Endothelial cell of umbilical vein (primary cell): Measurements from ENCODE around the gene NEK8.
A peak's percentile ranks its signal among the peaks of the same experiment; 100 is the strongest.

ENCODE experiments used
- EZH2 ChIP-seq: IDR thresholded peaks from 2 replicates; pipeline ENCODE4 v1.6.1; 2012; ENCODE audit warnings: borderline replicate concordance, low read depth, mild to moderate bottlenecking, moderate library complexity, low read length, inconsistent platforms; ENCODE audit not compliant: severe bottlenecking
- FOS ChIP-seq: IDR thresholded peaks from 2 replicates; pipeline ENCODE4 v1.6.1; 2011; ENCODE audit warnings: mild to moderate bottlenecking, low read length, moderate library complexity, borderline replicate concordance; ENCODE audit not compliant: insufficient read depth
- GATA2 ChIP-seq: IDR thresholded peaks from 2 replicates; pipeline ENCODE4 v1.7.0; 2011; ENCODE audit warnings: low read depth, mild to moderate bottlenecking, moderate library complexity, mixed read lengths, low read length; ENCODE audit not compliant: insufficient read length, insufficient read depth
- JUN ChIP-seq: IDR thresholded peaks from 2 replicates; pipeline ENCODE4 v1.6.1; 2011; ENCODE audit warnings: borderline replicate concordance, low read depth; ENCODE audit not compliant: insufficient read length, insufficient read depth
- MYC ChIP-seq: IDR thresholded peaks from one replicate; pipeline ENCODE4 v1.6.1; 2011; ENCODE audit warnings: mild to moderate bottlenecking, low read depth, low read length
- POLR2A ChIP-seq: IDR thresholded peaks from 2 replicates; pipeline ENCODE4 v1.6.1; 2012; ENCODE audit warnings: low read depth, mild to moderate bottlenecking, control low read depth, low read length
- POLR2AphosphoS5 ChIP-seq: IDR thresholded peaks from 2 replicates; pipeline ENCODE4 v1.6.1; 2012; ENCODE audit warnings: low read depth, mild to moderate bottlenecking, control low read depth, low read length, moderate library complexity; ENCODE audit not compliant: insufficient read depth
- TF ChIP-seq, protein P1 (sequence below), 2 donors: IDR thresholded peaks; 1 replicate in 1 of 2; 2 replicates in 1 of 2; pipeline ENCODE4 v1.5.1; 2011; ENCODE audit warnings: low read length in 2 of 2, mild to moderate bottlenecking in 2 of 2, moderate library complexity in 2 of 2, control low read depth in 1 of 2, inconsistent platforms in 1 of 2, low read depth in 1 of 2; ENCODE audit not compliant: insufficient read depth in 1 of 2; ENCODE audit errors: extremely low read depth in 1 of 2
- TF ChIP-seq, protein P2 (sequence below): IDR thresholded peaks from 2 replicates; pipeline ENCODE4 v1.6.1; 2011; ENCODE audit not compliant: insufficient read depth, insufficient read length

DNA sequence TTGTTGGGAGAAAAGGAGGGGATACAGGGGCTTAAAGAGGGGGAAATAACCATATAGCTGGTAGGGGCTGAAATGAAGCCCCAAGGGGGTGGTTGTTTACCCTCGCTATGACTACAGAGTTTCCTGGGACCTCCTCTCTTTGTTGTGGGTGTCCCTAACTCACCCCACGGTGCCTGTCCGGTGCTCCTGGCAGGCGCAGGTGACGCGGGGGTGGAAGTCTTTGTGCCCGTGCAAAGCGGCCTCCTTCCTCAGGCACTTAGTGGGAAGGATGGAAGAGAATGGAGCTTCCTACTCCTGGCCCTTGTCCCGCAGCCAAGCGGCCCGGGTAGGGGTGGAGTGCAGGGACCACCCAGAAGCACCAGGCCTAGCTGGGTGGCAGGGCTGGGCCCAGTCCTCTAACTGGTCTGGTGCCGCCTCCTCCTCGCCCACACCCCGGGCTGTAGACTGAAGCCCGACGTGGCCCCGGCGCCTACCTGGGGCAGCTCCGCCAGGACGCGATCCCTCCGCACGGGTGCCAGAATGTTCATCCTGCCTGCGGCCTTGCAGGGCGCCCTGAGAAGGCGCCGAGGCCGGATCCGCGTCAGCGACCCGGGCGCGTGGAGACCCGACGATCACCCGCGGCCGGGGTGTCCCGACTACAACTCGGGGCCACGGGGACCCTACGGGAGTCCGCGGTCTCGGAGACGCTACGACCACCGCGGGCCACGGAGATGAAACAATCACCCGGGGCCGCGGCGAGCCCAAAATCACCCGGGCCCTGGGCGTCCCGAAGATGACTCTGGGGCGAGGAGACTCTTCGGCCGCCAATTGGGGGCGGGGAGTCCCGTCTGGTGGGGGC lies 11.6 kb upstream of the NEK8 start:
- TF ChIP-seq, protein P1, sequence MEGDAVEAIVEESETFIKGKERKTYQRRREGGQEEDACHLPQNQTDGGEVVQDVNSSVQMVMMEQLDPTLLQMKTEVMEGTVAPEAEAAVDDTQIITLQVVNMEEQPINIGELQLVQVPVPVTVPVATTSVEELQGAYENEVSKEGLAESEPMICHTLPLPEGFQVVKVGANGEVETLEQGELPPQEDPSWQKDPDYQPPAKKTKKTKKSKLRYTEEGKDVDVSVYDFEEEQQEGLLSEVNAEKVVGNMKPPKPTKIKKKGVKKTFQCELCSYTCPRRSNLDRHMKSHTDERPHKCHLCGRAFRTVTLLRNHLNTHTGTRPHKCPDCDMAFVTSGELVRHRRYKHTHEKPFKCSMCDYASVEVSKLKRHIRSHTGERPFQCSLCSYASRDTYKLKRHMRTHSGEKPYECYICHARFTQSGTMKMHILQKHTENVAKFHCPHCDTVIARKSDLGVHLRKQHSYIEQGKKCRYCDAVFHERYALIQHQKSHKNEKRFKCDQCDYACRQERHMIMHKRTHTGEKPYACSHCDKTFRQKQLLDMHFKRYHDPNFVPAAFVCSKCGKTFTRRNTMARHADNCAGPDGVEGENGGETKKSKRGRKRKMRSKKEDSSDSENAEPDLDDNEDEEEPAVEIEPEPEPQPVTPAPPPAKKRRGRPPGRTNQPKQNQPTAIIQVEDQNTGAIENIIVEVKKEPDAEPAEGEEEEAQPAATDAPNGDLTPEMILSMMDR (IDR thresholded peaks at IDR 0.05; ENCODE audit: extremely low read depth in 1 of 2, insufficient read depth in 1 of 2, low read depth in 1 of 2, low read length in 2 of 2): no peak
- TF ChIP-seq POLR2A: peak; percentile 7
- no peak for TF ChIP-seq EZH2
- no peak for TF ChIP-seq POLR2AphosphoS5
- TF ChIP-seq FOS: no peak
- TF ChIP-seq, protein P2, sequence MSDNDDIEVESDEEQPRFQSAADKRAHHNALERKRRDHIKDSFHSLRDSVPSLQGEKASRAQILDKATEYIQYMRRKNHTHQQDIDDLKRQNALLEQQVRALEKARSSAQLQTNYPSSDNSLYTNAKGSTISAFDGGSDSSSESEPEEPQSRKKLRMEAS: no peak
- TF ChIP-seq MYC: no peak
- TF ChIP-seq JUN: no peak
- no peak for TF ChIP-seq GATA2
